ENCODE results near the gene CTNNA2.

DNA sequence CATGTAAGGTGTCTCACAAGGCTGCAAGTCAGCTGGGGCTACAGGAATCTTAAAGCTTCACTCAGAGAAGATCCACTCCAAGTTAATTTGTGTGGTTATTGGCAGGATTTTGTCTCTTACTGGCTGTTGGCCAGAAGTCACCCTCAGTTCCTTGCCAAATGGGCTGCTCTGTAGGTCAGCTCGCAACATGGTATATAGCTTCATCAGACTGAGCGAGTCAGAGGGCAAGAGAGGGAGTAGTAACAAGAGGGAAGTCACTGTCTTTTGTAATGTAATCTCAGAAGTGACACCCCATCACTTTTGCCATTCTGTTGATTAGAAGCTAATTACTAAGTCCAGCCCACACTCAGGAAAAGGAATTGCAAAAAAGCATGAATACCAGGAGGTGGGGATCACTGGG, 672.2 kb downstream of the CTNNA2 start:
- TF ChIP-seq POLR2A (IDR thresholded peaks at IDR 0.05) (no peak), CTCF (IDR thresholded peaks at IDR 0.05) (no peak)

All from uterus (tissue), 2 donors.